ENCODE data around the gene CCDC27. TPM values are rescaled to one million over a fixed set of nuclear protein-coding genes. Genes with fewer than 3 reads are reported as not detected.

Gene CCDC27
- total RNA-seq, 1 experiment from 2014 or later, result not detected

GRCh38 chr1:3790952-3791351 lies 38.7 kb downstream of the CCDC27 start:
- H3K9me3 ChIP-seq (ENCODE audit: insufficient read depth, low read depth), result no peaks in the 10 kb centered on the region
- intact Hi-C loops (cut with micrococcal nuclease; ENCODE audit: unreplicated experiment), result loop anchor here (10.0 kb wide), 1 partner anchor 114 kb away; the partner anchor contains the start of gene C1orf174
- peaks cover 2% of the 10 kb centered on the region for H3K36me3 ChIP-seq (ENCODE audit: low read depth)
- H3K4me2 ChIP-seq, result no peak overlapping the region
- ChIA-PET POLR2A (ENCODE audit: unreplicated experiment) (no interaction called here), CTCF (interaction anchor here (0.6 kb wide), 1 partner anchor 17 kb away, joined by 8 read pairs; no protein-coding TSS in a partner anchor)
- no peak overlapping the region for H3K4me3 ChIP-seq
- BruUV-seq (replicated peaks), result no TSS peak
- no peak overlapping the region for H3K27ac ChIP-seq
- H2AFZ ChIP-seq, result no peak overlapping the region
- no peak for DNase-seq
- peaks cover 52% of the 10 kb centered on the region for H4K20me1 ChIP-seq (ENCODE audit: insufficient read depth)
- no peaks in the 10 kb centered on the region for H3K9me2 ChIP-seq (ENCODE audit: insufficient read depth)
- TF ChIP-seq, protein P1, sequence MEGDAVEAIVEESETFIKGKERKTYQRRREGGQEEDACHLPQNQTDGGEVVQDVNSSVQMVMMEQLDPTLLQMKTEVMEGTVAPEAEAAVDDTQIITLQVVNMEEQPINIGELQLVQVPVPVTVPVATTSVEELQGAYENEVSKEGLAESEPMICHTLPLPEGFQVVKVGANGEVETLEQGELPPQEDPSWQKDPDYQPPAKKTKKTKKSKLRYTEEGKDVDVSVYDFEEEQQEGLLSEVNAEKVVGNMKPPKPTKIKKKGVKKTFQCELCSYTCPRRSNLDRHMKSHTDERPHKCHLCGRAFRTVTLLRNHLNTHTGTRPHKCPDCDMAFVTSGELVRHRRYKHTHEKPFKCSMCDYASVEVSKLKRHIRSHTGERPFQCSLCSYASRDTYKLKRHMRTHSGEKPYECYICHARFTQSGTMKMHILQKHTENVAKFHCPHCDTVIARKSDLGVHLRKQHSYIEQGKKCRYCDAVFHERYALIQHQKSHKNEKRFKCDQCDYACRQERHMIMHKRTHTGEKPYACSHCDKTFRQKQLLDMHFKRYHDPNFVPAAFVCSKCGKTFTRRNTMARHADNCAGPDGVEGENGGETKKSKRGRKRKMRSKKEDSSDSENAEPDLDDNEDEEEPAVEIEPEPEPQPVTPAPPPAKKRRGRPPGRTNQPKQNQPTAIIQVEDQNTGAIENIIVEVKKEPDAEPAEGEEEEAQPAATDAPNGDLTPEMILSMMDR (conservative IDR thresholded peaks at IDR 0.05), result no peak
- TF ChIP-seq EZH2 (IDR thresholded peaks at IDR 0.05; ENCODE audit: low read depth), result no peak
- H3K4me1 ChIP-seq (replicated peaks; ENCODE audit: insufficient read depth), result peaks cover 12% of the 10 kb centered on the region
- no peaks in the 10 kb centered on the region; the same call in 1 of the 2 replicates for H3F3A ChIP-seq (ENCODE audit: insufficient read depth, low read depth)
- peaks cover 45% of the 10 kb centered on the region for H3K79me2 ChIP-seq (ENCODE audit: low read depth)
- no peaks in the 10 kb centered on the region for H3K27me3 ChIP-seq (ENCODE audit: insufficient read depth, low read depth)

DNA sequence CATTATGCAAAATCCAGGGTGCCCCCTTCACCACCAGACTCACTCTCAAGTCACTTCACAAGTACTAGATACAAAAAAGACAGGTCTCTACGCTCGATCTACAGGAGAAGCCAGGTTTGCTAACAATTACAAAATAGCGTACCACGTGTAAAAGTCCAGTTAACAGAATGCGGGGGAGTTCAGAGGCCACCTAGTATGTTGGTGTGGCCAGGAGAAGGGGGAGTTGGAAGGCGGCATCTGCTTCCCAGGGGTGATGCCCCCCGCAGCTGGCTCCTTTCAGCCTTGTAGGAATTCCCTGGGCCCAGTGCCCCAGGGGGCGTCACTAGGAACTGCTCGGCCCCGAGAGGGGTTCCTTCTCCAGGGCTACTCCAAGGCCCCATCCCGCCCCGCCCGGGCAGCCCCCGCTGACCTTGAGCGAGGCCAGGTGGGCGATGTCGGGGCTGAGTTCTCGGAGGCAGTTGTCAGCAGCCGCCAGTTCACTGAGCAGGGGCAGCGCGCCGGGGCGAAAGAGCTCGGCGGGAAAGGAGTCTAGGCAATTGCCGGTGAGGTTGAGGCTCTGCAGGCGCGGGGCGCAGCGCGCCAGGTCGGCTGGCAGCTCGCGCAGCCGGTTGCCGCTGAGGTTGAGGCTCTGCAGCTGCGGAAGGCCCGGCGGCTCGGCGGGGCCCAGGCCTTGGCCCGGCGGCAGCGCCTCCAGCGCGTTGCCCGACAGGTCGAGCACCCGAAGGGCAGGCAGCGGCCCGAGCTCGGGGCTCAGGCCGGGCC lies 43.4 kb downstream of the CCDC27 start:
- Histone ChIP-seq H2AFZ (no peak overlapping the region; the same call in 1 of the 2 replicates), H3K4me1 (replicated peaks; ENCODE audit: insufficient read depth) (peaks cover 19% of the 10 kb centered on the region), H3K9me3 (ENCODE audit: insufficient read depth, low read depth) (no peaks in the 10 kb centered on the region), H3F3A (ENCODE audit: insufficient read depth, low read depth) (no peaks in the 10 kb centered on the region), H3K36me3 (ENCODE audit: low read depth) (no peaks in the 10 kb centered on the region; the same call in 1 of the 2 replicates), H3K9me2 (ENCODE audit: insufficient read depth) (no peaks in the 10 kb centered on the region), H3K79me2 (ENCODE audit: low read depth) (peaks cover 45% of the 10 kb centered on the region), H3K4me3 (peak overlapping the region; percentile 81), H3K4me2 (peak overlapping the region; percentile 86), H3K27me3 (ENCODE audit: insufficient read depth, low read depth) (0 out of 2 replicates have a peak, but pooled peaks cover 3% of the 10 kb centered on the region), H4K20me1 (ENCODE audit: insufficient read depth) (peaks cover 27% of the 10 kb centered on the region), H3K27ac (no peak overlapping the region)
- TF ChIP-seq, protein P1 (conservative IDR thresholded peaks at IDR 0.05), result no peak
- no peak for TF ChIP-seq EZH2 (IDR thresholded peaks at IDR 0.05; ENCODE audit: low read depth)
- intact Hi-C loops (cut with micrococcal nuclease; ENCODE audit: unreplicated experiment), result loop anchor here (5.0 to 10.0 kb wide), 2 partner anchors 109 to 343 kb away; partner anchors contain the start of genes ARHGEF16 and C1orf174
- ChIA-PET CTCF (no interaction called here), POLR2A (ENCODE audit: unreplicated experiment) (interaction anchor here (0.6 kb wide), 1 partner anchor 363 kb away, joined by 3 read pairs; no protein-coding TSS in a partner anchor)
- no peak for DNase-seq
- no TSS peak for BruUV-seq (replicated peaks)

- Histone ChIP-seq H3K4me1 (replicated peaks; ENCODE audit: insufficient read depth) (peaks cover 19% of the 10 kb centered on the region), H3K27ac (no peak within 1 kb of the TSS), H3K36me3 (ENCODE audit: low read depth) (no peaks in the 10 kb centered on the region; the same call in 1 of the 2 replicates), H3K9me2 (ENCODE audit: insufficient read depth) (no peaks in the 10 kb centered on the region), H3K4me2 (peak within 1 kb of the TSS; percentile 86), H3K79me2 (ENCODE audit: low read depth) (peaks cover 42% of the 10 kb centered on the region), H4K20me1 (ENCODE audit: insufficient read depth) (peaks cover 27% of the 10 kb centered on the region), H3F3A (ENCODE audit: insufficient read depth, low read depth) (no peaks in the 10 kb centered on the region), H3K27me3 (ENCODE audit: insufficient read depth, low read depth) (0 out of 2 replicates have a peak, but pooled peaks cover 3% of the 10 kb centered on the region), H3K9me3 (ENCODE audit: insufficient read depth, low read depth) (no peaks in the 10 kb centered on the region), H2AFZ (peak within 1 kb of the TSS; percentile 92), H3K4me3 (peak within 1 kb of the TSS; percentile 81)
- DNase-seq, result peak; percentile 78 to 89
- CTCF ChIA-PET, result interaction anchor here (0.8 kb wide), 1 partner anchor 88 kb away, joined by 4 read pairs; no protein-coding TSS in a partner anchor
- BruUV-seq (replicated peaks), result no TSS peak
- intact Hi-C loops (cut with micrococcal nuclease; ENCODE audit: unreplicated experiment), result loop anchor here (5.0 to 10.0 kb wide), 2 partner anchors 108 to 344 kb away; partner anchors contain the start of genes ARHGEF16 and C1orf174
- POLR2A ChIA-PET (ENCODE audit: unreplicated experiment), result interaction anchor here (0.6 kb wide), 1 partner anchor 363 kb away, joined by 3 read pairs; no protein-coding TSS in a partner anchor
- TF ChIP-seq EZH2 (IDR thresholded peaks at IDR 0.05; ENCODE audit: low read depth), result no peak
- TF ChIP-seq, protein P1 (conservative IDR thresholded peaks at IDR 0.05), result no peak
These were observed 44.2 kb downstream of the CCDC27 start, which contains the start of gene LRRC47 for GRCh38 chr1:3796215-3797061. TSS of gene LRRC47 (minus strand) at chr1:3796498. CDS start at chr1:3796476, 22 bp downstream.

Measured in PC-9 (cell line).